CD4-positive, alpha-beta T cell treated with Interleukin-4 for 1 hour (primary cell): ENCODE measurements around the gene IL22RA1.

ENCODE experiments used
- DNase-seq, 2 donors: peaks; one replicate each; pipeline ENCODE4 v3.0.0-alpha.2; 2020 to 2022

IL22RA1 gene

GRCh38 chr1:24111262-24111995, 31.5 kb downstream of the IL22RA1 start:
- no peak for DNase-seq

GRCh38 chr1:24110642-24111261, 32.2 kb downstream of the IL22RA1 start:
- no peak for DNase-seq

- no peak for DNase-seq
Observed at GRCh38 chr1:24109686-24110475, 33.1 kb downstream of the IL22RA1 start.

- no peak for DNase-seq
Observed at GRCh38 chr1:24109166-24109483, 33.8 kb downstream of the IL22RA1 start.

GRCh38 chr1:24108334-24109165, 34.4 kb downstream of the IL22RA1 start:
- DNase-seq: no peak

- no peak for DNase-seq
Observed at GRCh38 chr1:24107462-24108138, 35.3 kb downstream of the IL22RA1 start.

- no peak for DNase-seq
Observed at GRCh38 chr1:24105368-24106160, 37.4 kb downstream of the IL22RA1 start.

- DNase-seq: no peak
Observed at GRCh38 chr1:24104854-24105253, 38.1 kb downstream of the IL22RA1 start.

GRCh38 chr1:24103879-24104278, 39.1 kb downstream of the IL22RA1 start:
- no peak for DNase-seq

GRCh38 chr1:24103408-24103807, 39.5 kb downstream of the IL22RA1 start:
- DNase-seq: no peak

- no peak for DNase-seq
Observed at GRCh38 chr1:24102961-24103360, 40.0 kb downstream of the IL22RA1 start.

- no peak for DNase-seq
Observed at GRCh38 chr1:24101796-24102586, 40.9 kb downstream of the IL22RA1 start.

- DNase-seq: no peak
Observed at GRCh38 chr1:24100945-24101737, 41.8 kb downstream of the IL22RA1 start.

- DNase-seq: no peak
Observed at GRCh38 chr1:24098943-24099638, 43.8 kb downstream of the IL22RA1 start.

GRCh38 chr1:24098102-24098501, 44.8 kb downstream of the IL22RA1 start:
- DNase-seq: no peak

GRCh38 chr1:24097663-24098062, 45.3 kb downstream of the IL22RA1 start:
- DNase-seq: no peak

GRCh38 chr1:24096739-24097103, 46.2 kb downstream of the IL22RA1 start:
- DNase-seq: no peak

- no peak for DNase-seq
Observed at GRCh38 chr1:24096009-24096738, 46.8 kb downstream of the IL22RA1 start.
